VCaP (cell line): ENCODE results near the gene CDC14A.

Experiments
- H3K27ac ChIP-seq: fragments of 450-650 bp; 2 replicates; pipeline ENCODE4 v1.5.1; 2017
- TF ChIP-seq, protein P1 (sequence below): fragments of 450-650 bp; conservative IDR thresholded peaks from 2 replicates; pipeline ENCODE4 v1.5.1; 2017; ENCODE audit warnings: mild to moderate bottlenecking, moderate library complexity

The CDC14A gene

DNA sequence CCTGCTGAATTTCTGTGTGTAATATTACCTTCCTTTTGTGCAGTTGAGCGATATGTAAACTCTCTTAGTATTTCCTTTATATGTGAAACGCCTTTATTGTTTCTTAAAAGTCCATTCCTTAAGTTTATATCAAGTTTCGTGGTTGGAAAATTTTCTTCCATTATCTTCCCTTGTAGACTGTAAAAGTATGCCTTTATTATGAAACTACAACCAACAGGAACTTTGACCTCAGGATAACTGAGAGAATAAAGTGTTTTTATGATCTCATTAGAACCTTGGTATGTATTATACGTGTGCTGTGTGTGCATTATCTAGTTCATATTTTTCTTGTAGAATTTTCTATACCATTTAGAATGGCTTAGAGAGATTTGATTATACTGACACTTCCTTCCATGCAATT, 3.1 kb upstream of the CDC14A start:
- TF ChIP-seq, protein P1, sequence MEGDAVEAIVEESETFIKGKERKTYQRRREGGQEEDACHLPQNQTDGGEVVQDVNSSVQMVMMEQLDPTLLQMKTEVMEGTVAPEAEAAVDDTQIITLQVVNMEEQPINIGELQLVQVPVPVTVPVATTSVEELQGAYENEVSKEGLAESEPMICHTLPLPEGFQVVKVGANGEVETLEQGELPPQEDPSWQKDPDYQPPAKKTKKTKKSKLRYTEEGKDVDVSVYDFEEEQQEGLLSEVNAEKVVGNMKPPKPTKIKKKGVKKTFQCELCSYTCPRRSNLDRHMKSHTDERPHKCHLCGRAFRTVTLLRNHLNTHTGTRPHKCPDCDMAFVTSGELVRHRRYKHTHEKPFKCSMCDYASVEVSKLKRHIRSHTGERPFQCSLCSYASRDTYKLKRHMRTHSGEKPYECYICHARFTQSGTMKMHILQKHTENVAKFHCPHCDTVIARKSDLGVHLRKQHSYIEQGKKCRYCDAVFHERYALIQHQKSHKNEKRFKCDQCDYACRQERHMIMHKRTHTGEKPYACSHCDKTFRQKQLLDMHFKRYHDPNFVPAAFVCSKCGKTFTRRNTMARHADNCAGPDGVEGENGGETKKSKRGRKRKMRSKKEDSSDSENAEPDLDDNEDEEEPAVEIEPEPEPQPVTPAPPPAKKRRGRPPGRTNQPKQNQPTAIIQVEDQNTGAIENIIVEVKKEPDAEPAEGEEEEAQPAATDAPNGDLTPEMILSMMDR: no peak
- H3K27ac ChIP-seq: no peak overlapping the region

DNA sequence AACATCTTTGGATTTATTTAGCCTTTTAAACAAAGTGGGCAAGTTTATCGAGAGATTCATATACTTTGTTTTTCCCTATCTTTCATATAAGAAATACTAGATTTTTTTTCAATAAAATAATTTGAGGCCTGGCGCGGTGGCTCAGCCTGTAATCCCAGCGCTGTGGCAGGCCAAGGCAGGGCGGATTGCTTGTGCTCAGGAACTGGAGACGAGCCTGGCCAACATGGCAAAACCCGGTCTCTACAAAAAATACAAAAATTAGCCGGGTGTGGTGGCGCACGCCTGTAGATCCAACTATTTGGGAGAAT, 1.6 kb upstream of the CDC14A start:
- H3K27ac ChIP-seq: peak overlapping the region; percentile 90
- TF ChIP-seq, protein P1: no peak

DNA sequence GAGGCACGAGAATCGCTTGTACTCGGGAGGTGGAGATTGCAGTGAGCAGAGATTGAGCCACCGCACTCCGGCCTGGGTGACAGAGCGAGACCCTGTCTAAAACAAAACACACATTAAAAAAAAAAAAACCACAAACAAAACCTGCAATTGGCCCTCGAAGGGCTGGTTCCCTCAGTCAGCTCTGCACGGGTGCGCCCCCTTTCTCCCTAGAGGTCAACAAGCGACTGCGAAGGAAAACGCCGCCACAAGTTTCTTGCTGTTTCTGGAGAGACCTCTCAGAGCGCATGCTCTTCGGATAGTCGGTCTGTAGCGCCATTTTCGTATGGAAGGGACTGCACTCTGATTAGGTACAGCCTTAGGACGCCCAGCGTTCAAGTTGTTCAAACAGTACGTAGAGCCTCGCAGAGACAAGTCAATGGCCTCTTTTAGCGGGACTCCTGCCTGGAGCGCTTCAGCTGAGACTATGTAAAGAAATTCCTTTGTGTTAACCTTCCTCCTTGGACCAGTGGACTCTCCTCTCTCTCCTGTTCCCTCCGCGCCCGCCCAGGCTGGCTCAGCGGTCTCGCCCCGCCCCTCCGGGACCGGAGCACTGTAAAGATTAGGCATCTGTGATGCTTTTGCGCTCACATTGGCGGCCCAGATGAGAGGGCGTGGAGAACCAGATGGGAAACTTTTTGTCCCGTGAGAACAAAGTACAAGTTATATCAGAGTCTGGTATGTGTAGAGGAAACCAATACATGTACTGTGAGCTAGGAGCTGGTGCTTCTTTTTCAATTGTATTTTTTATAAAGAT, 1.0 kb upstream of the CDC14A start:
- TF ChIP-seq, protein P1: peak; percentile 49
- H3K27ac ChIP-seq: peak overlapping the region; percentile 90

DNA sequence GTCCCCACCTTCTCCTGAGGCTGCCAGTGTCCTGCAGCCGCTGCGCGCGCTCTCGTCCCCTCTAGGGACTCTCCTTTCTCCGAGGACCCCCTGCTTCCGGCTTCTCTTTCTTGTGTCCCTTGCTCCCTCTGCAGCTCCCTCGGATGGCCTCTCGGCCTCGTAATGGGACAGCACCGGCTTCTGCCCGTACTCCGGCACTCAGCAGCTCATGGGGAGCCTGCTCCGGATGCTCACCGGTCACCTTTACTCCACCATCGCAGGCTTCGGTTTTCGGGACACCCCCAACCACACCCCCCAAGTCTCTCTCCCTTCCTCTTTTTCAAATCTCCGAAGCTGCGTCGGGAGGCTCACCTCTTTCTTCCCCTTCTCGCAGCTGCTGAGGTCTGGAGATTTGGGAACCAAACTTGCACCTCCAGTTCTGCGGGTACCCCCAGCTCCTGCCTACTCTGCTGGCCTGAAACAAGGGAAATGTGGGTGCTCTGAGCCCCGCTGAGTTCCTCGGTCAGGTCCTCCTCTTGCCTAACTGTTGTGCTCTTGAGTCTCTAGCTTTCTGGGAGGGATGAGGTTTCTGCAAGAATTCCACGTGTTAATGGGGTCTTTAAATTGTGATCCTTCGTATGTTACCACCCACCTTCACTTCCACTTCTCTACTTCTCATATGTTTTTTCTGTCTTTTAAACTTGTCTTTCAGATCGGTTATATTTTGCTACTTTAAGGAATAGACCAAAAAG, 930 bp downstream of the CDC14A start:
- TF ChIP-seq, protein P1: no peak
- H3K27ac ChIP-seq: peak overlapping the region; percentile 90

DNA sequence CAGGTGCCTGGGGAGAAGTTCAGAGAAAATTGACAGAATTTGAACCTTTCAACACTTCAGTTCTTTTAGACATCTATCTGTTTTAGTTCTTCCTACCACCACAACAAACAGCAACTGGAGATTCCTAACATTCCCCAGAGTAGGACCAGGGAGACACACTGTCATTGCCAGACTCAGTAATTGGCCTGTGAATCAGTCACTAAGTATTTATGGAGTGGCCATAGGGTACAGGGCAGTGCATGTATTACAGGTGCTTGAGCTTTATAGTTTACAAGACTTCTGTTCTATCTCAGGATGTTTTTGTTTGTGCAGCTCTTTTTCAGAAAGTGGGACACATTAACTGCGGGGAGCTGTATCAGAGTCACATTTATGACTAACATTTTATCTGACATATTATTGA, 1.7 kb downstream of the CDC14A start:
- peak overlapping the region; percentile 90 for H3K27ac ChIP-seq
- TF ChIP-seq, protein P1: no peak

DNA sequence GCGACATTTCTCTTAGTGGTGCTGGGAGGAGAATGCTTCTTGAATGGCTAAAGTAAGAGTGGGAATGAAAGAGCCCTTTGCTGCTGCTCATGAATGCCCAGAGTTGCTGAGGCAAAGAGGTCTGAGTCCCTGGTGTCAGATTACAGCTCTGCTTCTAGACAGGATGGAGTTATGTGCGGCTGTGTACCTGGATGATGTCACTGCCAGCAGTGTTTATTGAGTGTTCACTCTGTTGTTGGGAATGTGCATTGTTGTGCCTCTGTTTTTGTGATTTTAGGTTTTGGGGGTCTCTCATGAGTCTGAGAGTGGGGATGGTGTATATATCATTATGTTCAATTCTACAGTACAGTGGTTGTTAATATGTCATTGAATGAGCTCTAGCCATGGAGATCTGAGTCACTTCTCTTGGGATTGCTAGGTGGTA, 2.7 kb downstream of the CDC14A start:
- TF ChIP-seq, protein P1: no peak
- peak overlapping the region; percentile 90 for H3K27ac ChIP-seq

DNA sequence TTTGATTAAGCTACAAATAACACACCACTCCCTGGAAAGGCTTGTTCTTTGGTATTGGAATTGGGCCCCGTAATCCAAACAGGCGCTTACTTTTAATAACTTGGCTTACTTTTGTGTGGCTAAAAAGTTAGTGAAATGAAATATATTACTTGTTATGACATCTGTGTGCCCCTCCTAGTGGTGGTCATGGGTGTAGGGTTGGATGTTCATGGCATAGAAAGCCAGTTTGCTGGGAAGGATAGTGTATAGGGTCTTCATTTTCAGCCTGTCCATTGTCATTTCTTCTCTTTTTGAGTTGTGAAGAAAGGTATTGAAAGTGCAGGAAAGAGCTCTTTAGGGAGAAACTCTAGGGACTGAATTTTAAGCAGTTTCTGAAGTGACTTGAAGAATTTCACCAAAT, 5.9 kb downstream of the CDC14A start:
- TF ChIP-seq, protein P1: peak; percentile 28; the same call in 1 of the 2 replicates
- H3K27ac ChIP-seq: no peak overlapping the region
